GM19324 (cell line): ENCODE data around the gene CXCL12.

Experiments
- ATAC-seq: cut with Tn5 transposase; IDR thresholded peaks from one replicate; pipeline ENCODE4 v1.9.1; 2021; ENCODE audit warnings: mild to moderate bottlenecking, moderate library complexity; ENCODE audit not compliant: unreplicated experiment, low FRiP score

Gene CXCL12

GRCh38 chr10:44400541-44400940 is 15.6 kb upstream of the CXCL12 start:
- no peak for ATAC-seq

DNA sequence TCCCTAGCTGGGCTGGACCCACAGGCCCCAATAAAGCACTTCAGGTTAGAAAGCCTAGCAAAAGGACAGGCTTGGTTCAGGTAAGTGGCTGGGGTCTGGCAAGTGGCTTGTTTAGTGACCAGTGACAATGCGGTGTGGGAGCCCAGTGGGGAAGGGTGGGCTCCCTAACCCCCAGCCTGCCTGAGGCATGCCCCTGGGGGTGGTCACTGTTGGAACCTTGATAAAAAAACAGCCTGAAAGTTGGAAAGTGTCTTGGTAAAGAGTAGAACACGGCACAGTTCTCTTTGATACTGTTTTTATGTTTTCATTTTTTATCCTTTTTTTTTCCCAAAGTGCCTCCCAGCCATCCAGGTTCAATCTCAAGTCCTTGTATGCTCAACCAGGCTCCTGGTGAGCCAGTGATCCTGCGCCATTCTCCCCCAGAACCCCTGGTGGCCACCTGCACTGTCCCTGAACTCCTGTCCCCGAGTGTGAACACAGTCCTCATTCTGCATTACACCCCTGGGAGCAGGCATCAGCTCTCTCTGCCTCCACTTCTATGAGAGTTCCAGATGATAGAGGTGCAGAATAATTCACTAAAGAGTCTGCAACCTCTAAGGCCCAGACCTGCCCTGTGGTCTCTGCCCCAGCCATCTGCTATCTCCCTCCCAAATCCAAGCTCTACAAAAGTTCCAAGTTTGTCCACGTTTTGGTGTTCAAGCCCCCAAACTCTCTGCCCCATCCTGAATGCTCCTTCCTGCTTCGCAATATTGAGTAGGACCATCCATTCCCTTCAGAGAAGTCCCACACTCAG is 15.0 kb upstream of the CXCL12 start:
- no peak for ATAC-seq

GRCh38 chr10:44398747-44399658 is 14.1 kb upstream of the CXCL12 start:
- no peak for ATAC-seq

DNA sequence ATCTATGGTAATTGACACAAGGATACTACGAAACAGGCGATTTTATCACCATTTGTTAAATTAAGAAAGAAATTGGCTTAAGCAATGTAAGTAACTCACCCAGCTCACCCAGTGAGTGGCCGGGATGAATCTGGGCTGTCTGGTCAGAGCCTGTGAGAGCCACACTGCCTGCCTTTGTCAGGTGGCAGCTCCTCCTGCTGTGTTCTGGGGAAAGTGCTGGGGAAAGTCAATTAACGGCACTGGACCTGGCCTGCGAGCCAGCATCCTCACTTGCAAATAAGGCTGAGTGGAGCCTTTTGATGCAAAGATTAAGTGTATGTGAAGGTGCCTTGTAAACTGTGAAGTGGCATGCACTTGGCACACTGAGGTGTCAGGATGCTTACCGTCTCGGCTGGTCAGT is 13.4 kb upstream of the CXCL12 start:
- no peak for ATAC-seq

DNA sequence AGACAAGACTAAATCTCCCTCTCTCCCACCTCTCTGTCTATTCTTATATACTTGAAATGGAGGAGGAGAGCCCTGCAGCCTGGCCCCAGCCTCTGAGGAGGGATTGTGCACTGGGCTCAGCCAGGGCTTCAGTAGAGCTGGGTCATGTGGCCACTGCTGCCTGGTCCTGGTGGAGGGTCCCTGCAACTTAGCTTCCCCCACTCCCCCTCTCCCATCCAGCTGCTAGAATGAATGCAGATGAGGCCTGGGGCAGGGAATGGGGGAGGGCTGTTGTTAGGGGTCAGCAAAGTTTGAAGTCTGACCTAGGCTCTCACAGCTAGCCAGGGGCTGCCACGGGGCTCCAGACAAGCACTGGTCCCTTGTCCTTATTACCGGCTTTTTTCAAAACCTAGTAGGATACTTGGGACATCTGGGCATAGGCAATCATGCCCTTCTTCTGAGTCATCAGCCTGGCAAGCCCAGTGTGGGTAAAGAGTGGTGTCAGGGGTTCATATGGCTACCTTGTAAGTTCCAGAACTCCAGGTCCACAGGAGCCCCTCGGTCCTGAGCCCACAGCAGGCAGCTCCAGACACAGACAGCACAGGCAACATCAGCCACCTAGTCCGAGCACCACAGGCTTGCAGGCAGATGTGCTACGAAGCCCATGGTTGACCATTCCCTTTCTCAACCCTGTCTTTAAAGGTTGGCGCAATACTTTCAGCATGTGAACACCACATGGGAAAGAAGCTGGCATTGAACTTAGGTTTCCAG is 12.8 kb upstream of the CXCL12 start:
- ATAC-seq: no peak

- no peak for ATAC-seq
Observed at GRCh38 chr10:44396671-44397191, 11.8 kb upstream of the CXCL12 start.

DNA sequence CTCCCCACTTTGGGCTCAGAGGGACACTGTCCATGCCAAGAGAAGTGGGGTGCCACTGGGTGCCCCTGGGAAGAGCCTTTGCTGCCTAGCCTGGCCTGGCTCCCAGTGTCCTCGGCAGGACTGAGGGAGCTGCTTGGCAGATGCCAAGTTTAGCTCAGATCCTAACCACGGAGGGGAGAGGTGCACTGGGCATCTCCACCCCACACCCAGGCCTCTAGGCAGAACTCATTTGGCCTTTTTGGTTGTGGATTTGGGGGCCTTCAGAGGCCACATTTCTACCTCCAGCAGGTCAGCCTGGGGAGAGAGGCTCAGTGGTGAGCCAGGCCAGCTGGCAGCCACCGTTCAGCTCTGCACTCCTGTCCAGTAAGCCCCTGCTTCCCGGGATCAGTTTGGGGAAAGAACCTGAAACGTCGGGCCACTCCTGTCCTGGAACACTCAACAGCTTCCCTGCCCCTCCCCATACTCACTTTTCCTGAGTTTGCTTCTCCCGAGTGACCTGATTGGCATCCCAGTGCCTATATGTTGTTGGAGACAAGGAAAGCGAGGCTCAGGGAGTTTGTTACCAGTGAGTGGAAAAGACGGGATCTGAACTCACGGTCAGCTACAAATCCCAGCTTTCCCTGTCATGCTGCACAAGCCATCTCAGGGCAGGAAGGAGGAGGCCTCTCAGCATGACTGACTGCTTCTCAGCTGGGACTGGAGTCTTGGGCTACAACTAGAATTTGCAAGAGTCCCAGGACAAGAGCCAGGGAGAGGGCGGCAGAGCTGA is 11.2 kb upstream of the CXCL12 start:
- no peak for ATAC-seq

GRCh38 chr10:44395396-44395795 is 10.5 kb upstream of the CXCL12 start:
- no peak for ATAC-seq

- ATAC-seq: no peak
Observed at GRCh38 chr10:44394696-44395381, 9.9 kb upstream of the CXCL12 start.

- no peak for ATAC-seq
Observed at GRCh38 chr10:44393834-44394547, 9.1 kb upstream of the CXCL12 start.

DNA sequence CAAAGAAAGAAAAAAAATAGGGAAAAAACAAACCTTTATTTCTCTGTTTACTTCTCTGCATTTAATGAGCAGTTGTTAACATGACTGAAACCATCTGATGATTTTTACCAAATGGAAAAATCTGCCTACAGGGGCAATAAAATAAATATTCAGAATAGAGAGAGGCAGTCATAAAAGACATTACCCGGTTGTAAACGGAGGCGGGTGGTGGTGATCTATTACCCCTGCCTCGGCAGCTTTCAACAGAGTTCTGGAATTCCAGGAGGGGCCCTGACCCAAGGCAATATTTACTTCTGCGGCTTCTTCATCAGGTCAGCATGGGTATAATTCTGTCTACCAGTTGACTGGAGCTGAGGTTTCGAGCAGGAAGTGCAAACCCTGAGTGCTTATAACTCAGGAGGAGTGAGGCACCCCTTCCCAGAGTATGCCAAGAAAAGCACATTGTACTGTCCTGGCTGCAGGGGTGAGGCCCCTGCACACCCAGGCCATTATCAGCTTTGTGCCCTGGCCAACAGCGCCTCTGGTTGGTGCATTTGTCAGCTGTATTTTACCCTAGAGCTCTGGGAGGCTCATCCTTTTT is 8.2 kb upstream of the CXCL12 start:
- no peak for ATAC-seq

DNA sequence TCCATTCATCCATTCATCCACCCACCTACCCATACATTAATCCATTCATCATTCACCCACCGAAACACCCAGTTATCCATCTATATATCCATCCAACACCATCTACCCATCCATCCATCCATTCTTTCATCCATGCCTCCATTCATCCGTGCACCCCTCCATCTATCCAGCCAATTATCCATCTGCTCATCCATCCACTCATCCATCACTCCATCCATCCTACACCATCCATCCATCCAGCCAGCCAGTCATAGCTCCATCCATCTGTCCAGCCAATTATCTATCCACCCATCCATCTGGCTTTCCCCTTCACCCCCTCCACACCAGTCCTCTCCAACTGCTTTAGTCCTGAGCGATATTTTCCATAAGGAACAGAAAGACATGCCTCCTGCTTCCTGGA is 7.5 kb upstream of the CXCL12 start:
- ATAC-seq: no peak

DNA sequence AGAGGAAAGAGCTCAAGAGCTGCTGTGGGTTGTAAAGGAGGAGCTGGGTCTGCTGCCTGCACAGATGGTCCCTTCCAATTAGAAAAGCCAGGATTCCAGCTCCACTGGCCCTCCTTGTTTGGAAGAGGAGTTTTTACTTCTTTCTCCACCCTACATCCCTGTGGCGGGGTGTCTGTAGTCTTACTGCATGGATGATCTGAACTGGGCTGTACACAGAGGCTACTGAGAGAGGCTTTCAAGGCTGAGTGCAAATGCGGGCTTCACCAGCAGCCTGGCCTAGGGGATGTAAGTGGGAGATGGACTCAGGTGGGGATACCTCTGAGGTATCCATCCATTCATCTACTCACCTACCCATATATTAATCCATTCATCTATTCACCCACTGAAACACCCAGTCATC is 7.1 kb upstream of the CXCL12 start:
- ATAC-seq: no peak

DNA sequence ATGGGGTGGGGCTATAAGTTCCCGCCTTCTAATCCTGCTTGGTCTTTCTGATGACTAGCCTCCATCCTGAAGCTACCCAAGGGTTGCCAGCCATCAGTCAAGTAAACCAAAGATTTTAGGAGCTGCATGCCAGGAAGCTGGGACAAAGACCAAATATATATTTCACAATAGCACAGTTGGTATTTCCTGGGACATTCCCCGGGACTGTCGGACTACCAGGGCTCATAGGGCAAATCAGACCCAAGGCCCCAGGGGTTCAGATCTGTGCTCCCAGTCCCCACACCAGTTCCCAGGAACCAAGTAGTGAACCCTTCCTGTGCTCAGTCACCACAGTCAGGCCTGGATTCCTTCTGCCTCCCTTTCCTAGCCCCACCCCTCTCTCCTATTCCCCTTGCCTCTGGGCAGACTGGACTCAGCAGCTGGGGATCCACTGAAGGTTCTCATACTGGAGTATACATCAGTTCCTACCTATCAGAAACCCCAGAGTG is 5.7 kb upstream of the CXCL12 start:
- ATAC-seq: no peak

- no peak for ATAC-seq
Observed at GRCh38 chr10:44389556-44389955, 4.7 kb upstream of the CXCL12 start.

DNA sequence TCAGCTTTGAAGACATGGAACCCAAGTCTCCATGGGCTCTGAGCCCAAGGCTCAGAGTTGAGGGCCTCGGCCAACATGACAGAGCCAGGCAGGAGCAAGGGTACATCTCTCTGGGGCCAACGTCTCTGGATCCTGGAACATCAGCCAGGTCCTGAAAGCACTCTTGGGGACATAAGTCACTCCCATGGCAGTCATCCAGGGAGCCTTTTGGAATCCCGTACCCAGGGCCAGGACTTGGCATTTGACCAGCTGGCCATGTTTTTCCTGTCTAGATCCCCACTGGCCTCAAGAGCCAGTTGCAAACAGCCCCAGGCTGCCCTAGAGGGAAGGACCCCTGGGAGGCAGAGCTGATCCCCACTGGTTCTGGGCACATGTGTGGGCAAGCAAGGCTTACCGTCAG is 4.3 kb upstream of the CXCL12 start:
- ATAC-seq: no peak

DNA sequence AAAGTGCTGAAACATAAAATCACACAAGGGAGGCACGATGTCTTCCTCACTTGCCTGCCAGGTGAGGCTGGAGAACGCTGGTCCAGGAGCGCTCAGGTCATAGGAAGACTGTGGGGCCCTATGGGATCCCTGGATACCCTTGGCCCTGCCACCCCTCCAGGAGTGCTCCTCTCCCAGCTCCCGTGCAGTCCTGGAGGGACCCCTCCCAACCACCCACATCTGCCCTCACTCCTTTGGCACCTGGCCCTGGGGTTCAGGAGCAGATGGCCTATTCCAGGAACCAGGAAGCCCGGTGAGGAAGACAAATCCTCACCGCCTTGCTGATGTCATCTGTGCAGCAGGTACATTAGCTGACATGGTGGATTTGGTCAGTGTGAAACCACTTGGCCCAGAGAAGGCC is 3.7 kb upstream of the CXCL12 start:
- no peak for ATAC-seq

DNA sequence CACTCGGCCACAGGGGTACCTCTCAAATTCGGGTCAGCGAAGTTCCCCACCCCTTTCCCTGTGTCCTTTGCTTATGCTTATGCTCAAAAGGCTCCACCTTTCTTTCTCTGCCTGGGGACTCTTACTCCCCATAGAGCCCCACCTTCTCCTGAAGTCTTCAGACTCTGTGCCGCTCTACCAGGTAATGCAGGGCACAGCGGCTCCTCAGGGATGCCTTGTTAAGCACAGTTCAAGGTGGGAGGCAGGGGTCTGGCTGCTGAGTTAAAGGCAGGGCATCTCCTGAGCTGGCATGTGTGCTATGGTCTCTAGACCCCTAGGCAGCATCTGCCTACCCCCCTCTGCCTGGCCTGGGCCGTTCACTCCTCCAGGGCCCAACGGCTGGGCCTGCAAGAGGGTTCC is 3.0 kb upstream of the CXCL12 start:
- ATAC-seq: no peak
